SK-N-SH treated with all-trans-retinoic acid at 6 μM for 48 hours (cell line): ENCODE results near the gene TGM3.
"Not testable (repeated sequence)": the region's sequence is repeated elsewhere in the genome, so short reads cannot be mapped to it uniquely, and the experiment has no call there.

Experiments
- ATAC-seq: fragments of 200-7000 bp; cut with Tn5 transposase; 3 replicates; pipeline ENCODE4 v1.9.1; 2020; ENCODE audit warnings: mild to moderate bottlenecking, moderate library complexity
- ESRRG ChIP-seq: fragments of 250-450 bp; sonication (Bioruptor Pico); IDR thresholded peaks from 2 replicates; pipeline ENCODE4 v1.6.1; 2021; ENCODE audit warnings: mild to moderate bottlenecking
- GLIS3 ChIP-seq: fragments of 250-450 bp; sonication (Bioruptor Pico); IDR thresholded peaks from 2 replicates; pipeline ENCODE4 v1.5.0; 2020; ENCODE audit warnings: mild to moderate bottlenecking, moderate library complexity
- OSR1 ChIP-seq: fragments of 250-450 bp; sonication (Bioruptor Pico); IDR thresholded peaks from 2 replicates; pipeline ENCODE4 v1.8.0; 2022; ENCODE audit warnings: moderate library complexity, mild to moderate bottlenecking, inconsistent platforms
- PPARA ChIP-seq: fragments of 250-450 bp; sonication (Bioruptor Pico); IDR thresholded peaks from 2 replicates; pipeline ENCODE4 v1.5.0; 2020; ENCODE audit warnings: mild to moderate bottlenecking, borderline replicate concordance
- RARB ChIP-seq: fragments of 250-450 bp; sonication (Bioruptor Pico); IDR thresholded peaks from 2 replicates; pipeline ENCODE4 v1.8.0; 2021; ENCODE audit warnings: mild to moderate bottlenecking, moderate library complexity
- SNAI2 ChIP-seq: fragments of 250-450 bp; sonication (Bioruptor Pico); IDR thresholded peaks from 2 replicates; pipeline ENCODE4 v1.5.0; 2020; ENCODE audit warnings: mild to moderate bottlenecking, moderate library complexity
- TCF4 ChIP-seq: fragments of 250-450 bp; sonication (Bioruptor Pico); IDR thresholded peaks from 2 replicates; pipeline ENCODE4 v1.8.0; 2021; ENCODE audit warnings: mild to moderate bottlenecking, moderate library complexity, borderline replicate concordance
- ZC3H10 ChIP-seq: fragments of 250-450 bp; sonication (Bioruptor Pico); IDR thresholded peaks from 2 replicates; pipeline ENCODE4 v1.5.1; 2021; ENCODE audit warnings: mild to moderate bottlenecking, moderate library complexity
- ZFP3 ChIP-seq: fragments of 250-450 bp; sonication (Bioruptor Pico); IDR thresholded peaks from 2 replicates; pipeline ENCODE4 v1.5.0; 2020; ENCODE audit warnings: mild to moderate bottlenecking, moderate library complexity
- ZNF8 ChIP-seq: fragments of 450-650 bp; formaldehyde crosslinking; IDR thresholded peaks from 2 replicates; pipeline ENCODE4 v1.5.0; 2020; ENCODE audit warnings: mild to moderate bottlenecking, moderate library complexity
- TF ChIP-seq, protein P1 (sequence below): fragments of 250-450 bp; sonication (Bioruptor Pico); IDR thresholded peaks from 2 replicates; pipeline ENCODE4 v1.8.0; 2020; ENCODE audit warnings: mild to moderate bottlenecking, moderate library complexity, borderline replicate concordance
- TF ChIP-seq, protein P2 (sequence below): fragments of 250-450 bp; sonication (Bioruptor Pico); IDR thresholded peaks from 2 replicates; pipeline ENCODE4 v1.5.0; 2020; ENCODE audit warnings: mild to moderate bottlenecking, moderate library complexity
- TF ChIP-seq, protein P3 (sequence below): fragments of 250-450 bp; sonication (Bioruptor Pico); IDR thresholded peaks from 2 replicates; pipeline ENCODE4 v1.5.1; 2021; ENCODE audit warnings: mild to moderate bottlenecking, moderate library complexity
- TF ChIP-seq, protein P4 (sequence below): fragments of 250-450 bp; sonication (Bioruptor Pico); IDR thresholded peaks from 2 replicates; pipeline ENCODE4 v1.5.1; 2020; ENCODE audit warnings: low read depth, mild to moderate bottlenecking, moderate library complexity
- TF ChIP-seq, protein P5 (sequence below): fragments of 250-450 bp; sonication (Bioruptor Pico); IDR thresholded peaks from 2 replicates; pipeline ENCODE4 v1.8.0; 2021; ENCODE audit warnings: low read depth, mild to moderate bottlenecking, moderate library complexity, borderline replicate concordance

Gene TGM3

DNA sequence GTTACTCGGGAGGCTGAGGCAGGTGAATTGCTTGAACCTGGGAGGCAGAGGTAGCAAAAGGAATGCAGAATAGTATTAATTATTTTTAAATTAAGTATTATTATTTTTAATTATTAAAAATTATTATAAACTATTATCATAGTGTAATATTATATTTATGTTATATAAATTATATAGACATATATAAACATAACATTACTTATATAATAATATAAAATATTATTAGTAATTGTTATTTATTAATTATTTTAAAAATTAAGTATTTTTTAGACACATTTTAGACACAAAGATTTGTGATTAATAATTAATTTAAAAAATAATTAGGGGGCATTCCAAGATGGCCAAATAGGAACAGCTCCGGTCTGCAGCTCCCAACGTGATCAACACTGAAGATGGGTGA, 31.7 kb upstream of the TGM3 start:
- ATAC-seq = no peak
- TF ChIP-seq TCF4 (CRISPR knock-in tag) (no peak), ZFP3 (CRISPR knock-in tag) (no peak), ESRRG (CRISPR knock-in tag) (no peak), PPARA (CRISPR knock-in tag) (no peak)

DNA sequence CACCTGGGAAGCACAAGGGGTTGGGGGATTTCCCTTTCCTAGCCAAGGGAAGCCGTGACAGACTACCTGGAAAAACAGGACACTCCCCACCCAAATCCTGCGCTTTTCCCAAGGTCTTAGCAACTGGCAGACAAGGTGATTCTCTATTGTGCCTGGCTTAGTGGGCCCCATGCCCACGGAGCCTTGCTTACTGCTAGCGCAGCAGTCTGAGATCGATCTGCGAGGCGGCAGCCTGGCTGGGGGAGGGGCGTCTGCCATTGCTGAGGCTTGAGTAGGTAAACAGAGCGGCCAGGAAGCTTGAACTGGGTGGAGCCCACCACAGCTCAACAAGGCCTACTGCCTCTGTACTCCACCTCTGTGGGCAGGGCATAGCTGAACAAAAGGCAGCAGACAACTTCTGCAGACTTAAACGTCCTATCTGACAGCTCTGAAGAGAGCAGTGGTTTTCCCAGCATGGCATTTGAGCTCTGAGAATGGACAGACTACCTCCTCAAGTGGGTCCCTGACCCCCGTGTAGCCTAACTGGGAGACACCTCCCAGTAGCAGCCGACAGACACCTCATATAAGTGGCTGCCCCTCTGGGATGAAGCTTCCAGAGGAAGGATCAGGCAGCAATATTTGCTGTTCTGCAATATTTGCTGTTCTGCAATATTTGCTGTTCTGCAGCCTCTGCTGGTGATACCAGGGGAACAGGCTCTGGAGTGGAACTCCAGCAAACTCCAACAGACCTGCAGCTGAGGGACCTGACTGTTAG, 31.0 kb upstream of the TGM3 start:
- ATAC-seq = not testable (repeated sequence)

DNA sequence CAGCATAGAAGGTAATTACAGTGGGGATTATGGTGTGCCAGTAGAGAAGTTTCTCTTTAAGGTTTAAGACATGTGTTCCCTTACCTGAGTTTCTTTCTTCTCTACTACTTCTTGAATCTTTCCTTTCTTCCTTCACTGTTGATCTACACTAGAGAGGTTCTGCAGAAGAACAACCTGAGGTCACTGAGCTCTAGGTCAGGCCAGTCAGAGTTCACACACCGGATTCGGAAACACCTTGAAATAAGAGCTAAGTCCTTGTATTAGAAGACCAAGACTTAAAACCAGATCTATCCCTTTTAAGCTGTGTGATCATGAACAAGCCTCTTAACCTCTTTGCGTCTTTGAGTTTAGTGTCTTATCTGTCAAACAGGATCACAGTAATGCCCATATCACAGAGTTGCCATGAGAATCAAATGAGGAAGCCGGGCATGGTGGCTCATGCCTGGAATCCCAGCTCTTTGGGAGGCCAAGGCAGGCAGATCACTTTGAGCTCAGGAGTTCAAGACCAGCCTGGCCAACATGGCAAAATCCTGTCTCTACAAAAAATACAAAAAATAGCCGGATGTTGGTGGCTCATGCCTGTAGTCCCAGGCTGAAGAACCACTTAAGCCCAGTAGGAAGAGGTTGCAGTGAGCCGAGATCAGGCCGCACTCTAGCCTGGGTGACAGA, 22.0 kb upstream of the TGM3 start:
- TF ChIP-seq, protein P1, sequence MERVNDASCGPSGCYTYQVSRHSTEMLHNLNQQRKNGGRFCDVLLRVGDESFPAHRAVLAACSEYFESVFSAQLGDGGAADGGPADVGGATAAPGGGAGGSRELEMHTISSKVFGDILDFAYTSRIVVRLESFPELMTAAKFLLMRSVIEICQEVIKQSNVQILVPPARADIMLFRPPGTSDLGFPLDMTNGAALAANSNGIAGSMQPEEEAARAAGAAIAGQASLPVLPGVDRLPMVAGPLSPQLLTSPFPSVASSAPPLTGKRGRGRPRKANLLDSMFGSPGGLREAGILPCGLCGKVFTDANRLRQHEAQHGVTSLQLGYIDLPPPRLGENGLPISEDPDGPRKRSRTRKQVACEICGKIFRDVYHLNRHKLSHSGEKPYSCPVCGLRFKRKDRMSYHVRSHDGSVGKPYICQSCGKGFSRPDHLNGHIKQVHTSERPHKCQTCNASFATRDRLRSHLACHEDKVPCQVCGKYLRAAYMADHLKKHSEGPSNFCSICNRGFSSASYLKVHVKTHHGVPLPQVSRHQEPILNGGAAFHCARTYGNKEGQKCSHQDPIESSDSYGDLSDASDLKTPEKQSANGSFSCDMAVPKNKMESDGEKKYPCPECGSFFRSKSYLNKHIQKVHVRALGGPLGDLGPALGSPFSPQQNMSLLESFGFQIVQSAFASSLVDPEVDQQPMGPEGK (CRISPR knock-in tag) = no peak
- TF ChIP-seq PPARA (CRISPR knock-in tag) = no peak
- TF ChIP-seq, protein P2, sequence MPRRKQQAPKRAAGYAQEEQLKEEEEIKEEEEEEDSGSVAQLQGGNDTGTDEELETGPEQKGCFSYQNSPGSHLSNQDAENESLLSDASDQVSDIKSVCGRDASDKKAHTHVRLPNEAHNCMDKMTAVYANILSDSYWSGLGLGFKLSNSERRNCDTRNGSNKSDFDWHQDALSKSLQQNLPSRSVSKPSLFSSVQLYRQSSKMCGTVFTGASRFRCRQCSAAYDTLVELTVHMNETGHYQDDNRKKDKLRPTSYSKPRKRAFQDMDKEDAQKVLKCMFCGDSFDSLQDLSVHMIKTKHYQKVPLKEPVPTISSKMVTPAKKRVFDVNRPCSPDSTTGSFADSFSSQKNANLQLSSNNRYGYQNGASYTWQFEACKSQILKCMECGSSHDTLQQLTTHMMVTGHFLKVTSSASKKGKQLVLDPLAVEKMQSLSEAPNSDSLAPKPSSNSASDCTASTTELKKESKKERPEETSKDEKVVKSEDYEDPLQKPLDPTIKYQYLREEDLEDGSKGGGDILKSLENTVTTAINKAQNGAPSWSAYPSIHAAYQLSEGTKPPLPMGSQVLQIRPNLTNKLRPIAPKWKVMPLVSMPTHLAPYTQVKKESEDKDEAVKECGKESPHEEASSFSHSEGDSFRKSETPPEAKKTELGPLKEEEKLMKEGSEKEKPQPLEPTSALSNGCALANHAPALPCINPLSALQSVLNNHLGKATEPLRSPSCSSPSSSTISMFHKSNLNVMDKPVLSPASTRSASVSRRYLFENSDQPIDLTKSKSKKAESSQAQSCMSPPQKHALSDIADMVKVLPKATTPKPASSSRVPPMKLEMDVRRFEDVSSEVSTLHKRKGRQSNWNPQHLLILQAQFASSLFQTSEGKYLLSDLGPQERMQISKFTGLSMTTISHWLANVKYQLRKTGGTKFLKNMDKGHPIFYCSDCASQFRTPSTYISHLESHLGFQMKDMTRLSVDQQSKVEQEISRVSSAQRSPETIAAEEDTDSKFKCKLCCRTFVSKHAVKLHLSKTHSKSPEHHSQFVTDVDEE (CRISPR knock-in tag) = no peak
- TF ChIP-seq, protein P3, sequence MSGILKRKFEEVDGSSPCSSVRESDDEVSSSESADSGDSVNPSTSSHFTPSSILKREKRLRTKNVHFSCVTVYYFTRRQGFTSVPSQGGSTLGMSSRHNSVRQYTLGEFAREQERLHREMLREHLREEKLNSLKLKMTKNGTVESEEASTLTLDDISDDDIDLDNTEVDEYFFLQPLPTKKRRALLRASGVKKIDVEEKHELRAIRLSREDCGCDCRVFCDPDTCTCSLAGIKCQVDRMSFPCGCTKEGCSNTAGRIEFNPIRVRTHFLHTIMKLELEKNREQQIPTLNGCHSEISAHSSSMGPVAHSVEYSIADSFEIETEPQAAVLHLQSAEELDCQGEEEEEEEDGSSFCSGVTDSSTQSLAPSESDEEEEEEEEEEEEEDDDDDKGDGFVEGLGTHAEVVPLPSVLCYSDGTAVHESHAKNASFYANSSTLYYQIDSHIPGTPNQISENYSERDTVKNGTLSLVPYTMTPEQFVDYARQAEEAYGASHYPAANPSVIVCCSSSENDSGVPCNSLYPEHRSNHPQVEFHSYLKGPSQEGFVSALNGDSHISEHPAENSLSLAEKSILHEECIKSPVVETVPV (CRISPR knock-in tag) = no peak
- no peak for TF ChIP-seq RARB (CRISPR knock-in tag)
- no peak for TF ChIP-seq ZC3H10 (CRISPR knock-in tag)
- no peak for ATAC-seq

DNA sequence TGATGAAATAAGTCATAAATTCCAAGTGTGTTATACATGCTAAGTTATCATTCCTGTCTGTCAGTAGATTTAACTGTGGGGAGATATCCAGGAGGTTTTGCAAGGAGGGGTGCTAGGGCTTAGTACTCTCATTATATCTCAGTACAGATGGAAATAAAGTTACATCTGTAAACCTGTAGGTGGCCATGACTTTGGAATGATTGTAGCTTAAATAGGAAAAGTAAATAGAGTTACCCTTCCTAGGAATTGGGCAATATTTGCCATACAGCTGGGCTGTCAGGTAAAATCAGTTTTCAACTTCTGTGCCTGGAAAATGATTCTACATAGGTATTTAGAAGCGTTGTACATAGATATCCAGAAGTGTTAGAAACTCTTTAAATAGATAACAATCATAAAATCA, 19.8 kb upstream of the TGM3 start:
- TF ChIP-seq, protein P1 (CRISPR knock-in tag) = no peak
- TF ChIP-seq SNAI2 (no peak), ESRRG (CRISPR knock-in tag) (no peak), OSR1 (CRISPR knock-in tag) (no peak), PPARA (CRISPR knock-in tag) (no peak), ZNF8 (no peak), GLIS3 (no peak), TCF4 (CRISPR knock-in tag) (no peak), RARB (CRISPR knock-in tag) (no peak)
- TF ChIP-seq, protein P2 (CRISPR knock-in tag) = no peak
- TF ChIP-seq, protein P4, sequence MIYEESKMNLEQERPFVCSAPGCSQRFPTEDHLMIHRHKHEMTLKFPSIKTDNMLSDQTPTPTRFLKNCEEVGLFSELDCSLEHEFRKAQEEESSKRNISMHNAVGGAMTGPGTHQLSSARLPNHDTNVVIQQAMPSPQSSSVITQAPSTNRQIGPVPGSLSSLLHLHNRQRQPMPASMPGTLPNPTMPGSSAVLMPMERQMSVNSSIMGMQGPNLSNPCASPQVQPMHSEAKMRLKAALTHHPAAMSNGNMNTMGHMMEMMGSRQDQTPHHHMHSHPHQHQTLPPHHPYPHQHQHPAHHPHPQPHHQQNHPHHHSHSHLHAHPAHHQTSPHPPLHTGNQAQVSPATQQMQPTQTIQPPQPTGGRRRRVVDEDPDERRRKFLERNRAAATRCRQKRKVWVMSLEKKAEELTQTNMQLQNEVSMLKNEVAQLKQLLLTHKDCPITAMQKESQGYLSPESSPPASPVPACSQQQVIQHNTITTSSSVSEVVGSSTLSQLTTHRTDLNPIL (CRISPR knock-in tag) = no peak
- TF ChIP-seq, protein P5, sequence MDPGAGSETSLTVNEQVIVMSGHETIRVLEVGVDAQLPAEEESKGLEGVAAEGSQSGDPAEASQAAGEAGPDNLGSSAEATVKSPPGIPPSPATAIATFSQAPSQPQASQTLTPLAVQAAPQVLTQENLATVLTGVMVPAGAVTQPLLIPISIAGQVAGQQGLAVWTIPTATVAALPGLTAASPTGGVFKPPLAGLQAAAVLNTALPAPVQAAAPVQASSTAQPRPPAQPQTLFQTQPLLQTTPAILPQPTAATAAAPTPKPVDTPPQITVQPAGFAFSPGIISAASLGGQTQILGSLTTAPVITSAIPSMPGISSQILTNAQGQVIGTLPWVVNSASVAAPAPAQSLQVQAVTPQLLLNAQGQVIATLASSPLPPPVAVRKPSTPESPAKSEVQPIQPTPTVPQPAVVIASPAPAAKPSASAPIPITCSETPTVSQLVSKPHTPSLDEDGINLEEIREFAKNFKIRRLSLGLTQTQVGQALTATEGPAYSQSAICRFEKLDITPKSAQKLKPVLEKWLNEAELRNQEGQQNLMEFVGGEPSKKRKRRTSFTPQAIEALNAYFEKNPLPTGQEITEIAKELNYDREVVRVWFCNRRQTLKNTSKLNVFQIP (CRISPR knock-in tag) = no peak
- TF ChIP-seq, protein P3 (CRISPR knock-in tag) = no peak
- ATAC-seq = no peak
